ENCODE results near the gene MCC.

The MCC gene

DNA sequence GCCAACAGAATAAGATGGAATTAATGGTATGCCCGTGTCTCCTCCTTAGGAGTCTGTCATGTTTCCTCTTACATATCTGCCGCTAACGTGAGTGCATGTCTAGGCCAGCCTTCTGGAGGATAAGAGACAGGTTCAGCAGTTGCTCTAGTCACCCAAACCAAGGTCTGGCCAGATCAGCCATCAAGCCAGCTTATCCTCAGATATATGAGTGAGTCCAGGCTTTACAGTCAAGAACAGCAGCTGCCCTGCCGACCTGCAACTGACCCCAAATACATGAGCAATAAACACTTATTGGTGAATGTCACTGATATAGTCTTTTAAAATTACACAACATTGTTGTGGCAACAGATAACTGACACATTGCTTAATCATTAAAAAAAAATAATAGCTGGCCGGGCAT lies 177.0 kb downstream of the MCC start:
- H3K4me3 ChIP-seq (ENCODE audit: low read length): no peak overlapping the region
- no peaks in the 10 kb centered on the region for H3K36me3 ChIP-seq (ENCODE audit: insufficient read depth, low read depth, low read length)
- no peaks in the 10 kb centered on the region for H3K4me1 ChIP-seq (ENCODE audit: insufficient read depth, low read length)
- H3K9ac ChIP-seq (ENCODE audit: low read depth, low read length): no peak overlapping the region
- H3K27me3 ChIP-seq (ENCODE audit: insufficient read depth, low read length): no peaks in the 10 kb centered on the region
- H3K9me3 ChIP-seq (ENCODE audit: insufficient read depth, low read depth, low read length): no peaks in the 10 kb centered on the region
- no peak overlapping the region for H3K27ac ChIP-seq (ENCODE audit: low read length)

DNA sequence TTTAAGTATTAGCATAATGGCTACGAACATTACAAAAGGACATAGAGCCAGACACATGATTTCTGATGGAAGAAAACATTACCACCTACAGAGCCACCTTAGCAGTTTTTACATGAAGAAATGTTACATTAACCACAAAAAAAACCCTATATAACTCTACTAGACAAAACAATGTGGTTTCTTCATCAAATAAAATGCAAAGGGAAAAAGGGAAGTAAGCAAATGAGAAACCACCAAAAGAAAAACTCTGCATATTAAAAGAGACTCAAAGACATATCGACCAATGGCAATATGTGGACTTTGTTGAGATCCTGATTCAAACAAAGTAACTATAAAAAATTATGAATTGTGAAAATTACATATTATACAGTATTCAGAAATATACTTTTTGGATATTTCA lies 186.1 kb downstream of the MCC start:
- no peak overlapping the region for H3K27ac ChIP-seq (ENCODE audit: low read length)
- no peak overlapping the region for H3K9ac ChIP-seq (ENCODE audit: low read depth, low read length)
- H3K4me3 ChIP-seq (ENCODE audit: low read length): no peak overlapping the region
- no peaks in the 10 kb centered on the region for H3K9me3 ChIP-seq (ENCODE audit: insufficient read depth, low read depth, low read length)
- no peaks in the 10 kb centered on the region for H3K36me3 ChIP-seq (ENCODE audit: insufficient read depth, low read depth, low read length)
- no peaks in the 10 kb centered on the region for H3K27me3 ChIP-seq (ENCODE audit: insufficient read depth, low read length)
- H3K4me1 ChIP-seq (ENCODE audit: insufficient read depth, low read length): peaks cover 4% of the 10 kb centered on the region; the same call in 1 of the 2 replicates

DNA sequence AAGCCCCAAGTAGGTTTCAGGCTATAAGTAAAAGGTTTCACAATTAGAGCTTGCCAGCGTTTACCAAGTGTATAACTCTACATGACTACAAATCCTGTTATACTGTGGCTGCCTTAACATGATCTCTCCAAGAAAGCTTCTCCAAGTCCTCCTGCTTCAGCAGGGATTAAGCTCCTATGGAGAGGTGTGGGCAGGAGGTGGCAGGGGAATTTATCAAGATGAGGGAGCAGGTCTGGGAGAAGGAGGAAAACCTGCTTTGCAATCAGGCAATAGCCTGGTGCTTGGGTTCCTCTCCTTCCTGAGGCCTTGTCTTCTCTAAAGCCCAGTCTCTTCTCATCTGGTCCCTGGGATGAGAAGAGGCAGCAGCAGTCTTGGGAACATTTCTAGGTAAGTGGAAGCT lies 188.7 kb downstream of the MCC start:
- no peak overlapping the region for H3K9ac ChIP-seq (ENCODE audit: low read depth, low read length)
- H3K27ac ChIP-seq (ENCODE audit: low read length): no peak overlapping the region
- no peak overlapping the region for H3K4me3 ChIP-seq (ENCODE audit: low read length)
- peaks cover 14% of the 10 kb centered on the region; the same call in 1 of the 2 replicates for H3K4me1 ChIP-seq (ENCODE audit: insufficient read depth, low read length)
- H3K27me3 ChIP-seq (ENCODE audit: insufficient read depth, low read length): peaks cover 11% of the 10 kb centered on the region; the same call in 1 of the 2 replicates
- no peaks in the 10 kb centered on the region for H3K9me3 ChIP-seq (ENCODE audit: insufficient read depth, low read depth, low read length)
- H3K36me3 ChIP-seq (ENCODE audit: insufficient read depth, low read depth, low read length): no peaks in the 10 kb centered on the region

DNA sequence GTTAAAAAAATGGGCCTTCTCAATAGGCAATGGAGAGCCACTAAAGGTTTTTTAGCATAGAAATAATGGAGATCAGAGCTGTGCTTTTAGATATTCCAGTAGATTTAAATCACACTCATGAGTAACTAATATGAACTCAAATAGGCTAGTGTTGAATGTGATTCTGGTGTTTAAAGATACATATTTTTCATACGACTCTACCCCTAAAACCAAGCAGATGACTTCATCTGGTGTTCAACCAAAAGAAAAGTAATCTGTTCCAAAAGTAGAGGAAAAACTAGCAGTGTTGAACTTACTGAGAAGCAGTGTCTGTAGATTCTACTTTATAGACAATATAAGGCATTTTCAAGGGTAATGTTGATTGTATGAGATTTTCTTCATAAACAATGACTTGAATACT lies 191.6 kb downstream of the MCC start:
- Histone ChIP-seq H3K4me1 (ENCODE audit: insufficient read depth, low read length) (peaks cover 17% of the 10 kb centered on the region; the same call in 1 of the 2 replicates), H3K4me3 (ENCODE audit: low read length) (no peak overlapping the region), H3K9ac (ENCODE audit: low read depth, low read length) (no peak overlapping the region), H3K36me3 (ENCODE audit: insufficient read depth, low read depth, low read length) (no peaks in the 10 kb centered on the region), H3K9me3 (ENCODE audit: insufficient read depth, low read depth, low read length) (no peaks in the 10 kb centered on the region), H3K27me3 (ENCODE audit: insufficient read depth, low read length) (peaks cover 24% of the 10 kb centered on the region; the same call in 1 of the 2 replicates), H3K27ac (ENCODE audit: low read length) (no peak overlapping the region)

DNA sequence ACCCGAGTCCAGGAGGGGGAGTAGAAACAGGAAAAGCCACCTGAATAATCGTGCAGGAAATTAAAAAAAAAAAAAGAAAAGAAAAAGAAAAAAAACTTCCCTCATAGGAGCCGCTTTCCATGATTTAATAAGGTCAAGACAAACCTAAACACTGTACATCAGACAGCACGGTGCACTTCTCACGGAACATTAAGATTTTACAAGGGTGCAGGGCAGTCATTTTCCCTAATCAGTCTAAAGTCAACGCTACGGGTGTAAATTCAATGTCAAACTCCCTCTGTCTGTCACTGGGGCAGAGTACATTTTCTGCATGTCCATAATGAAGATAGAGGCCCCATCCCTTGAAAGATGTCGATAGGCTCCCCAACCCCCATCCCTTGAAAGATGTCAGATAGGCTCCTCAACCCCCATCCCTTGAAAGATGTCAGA lies 193.1 kb downstream of the MCC start:
- peaks cover 29% of the 10 kb centered on the region; the same call in 1 of the 2 replicates for H3K4me1 ChIP-seq (ENCODE audit: insufficient read depth, low read length)
- peak overlapping the region; percentile 82 for H3K4me3 ChIP-seq (ENCODE audit: low read length)
- no peaks in the 10 kb centered on the region for H3K36me3 ChIP-seq (ENCODE audit: insufficient read depth, low read depth, low read length)
- peaks cover 24% of the 10 kb centered on the region; the same call in 1 of the 2 replicates for H3K27me3 ChIP-seq (ENCODE audit: insufficient read depth, low read length)
- peak overlapping the region; percentile 82; the same call in 1 of the 2 replicates for H3K9ac ChIP-seq (ENCODE audit: low read depth, low read length)
- H3K27ac ChIP-seq (ENCODE audit: low read length): no peak overlapping the region
- H3K9me3 ChIP-seq (ENCODE audit: insufficient read depth, low read depth, low read length): no peaks in the 10 kb centered on the region

DNA sequence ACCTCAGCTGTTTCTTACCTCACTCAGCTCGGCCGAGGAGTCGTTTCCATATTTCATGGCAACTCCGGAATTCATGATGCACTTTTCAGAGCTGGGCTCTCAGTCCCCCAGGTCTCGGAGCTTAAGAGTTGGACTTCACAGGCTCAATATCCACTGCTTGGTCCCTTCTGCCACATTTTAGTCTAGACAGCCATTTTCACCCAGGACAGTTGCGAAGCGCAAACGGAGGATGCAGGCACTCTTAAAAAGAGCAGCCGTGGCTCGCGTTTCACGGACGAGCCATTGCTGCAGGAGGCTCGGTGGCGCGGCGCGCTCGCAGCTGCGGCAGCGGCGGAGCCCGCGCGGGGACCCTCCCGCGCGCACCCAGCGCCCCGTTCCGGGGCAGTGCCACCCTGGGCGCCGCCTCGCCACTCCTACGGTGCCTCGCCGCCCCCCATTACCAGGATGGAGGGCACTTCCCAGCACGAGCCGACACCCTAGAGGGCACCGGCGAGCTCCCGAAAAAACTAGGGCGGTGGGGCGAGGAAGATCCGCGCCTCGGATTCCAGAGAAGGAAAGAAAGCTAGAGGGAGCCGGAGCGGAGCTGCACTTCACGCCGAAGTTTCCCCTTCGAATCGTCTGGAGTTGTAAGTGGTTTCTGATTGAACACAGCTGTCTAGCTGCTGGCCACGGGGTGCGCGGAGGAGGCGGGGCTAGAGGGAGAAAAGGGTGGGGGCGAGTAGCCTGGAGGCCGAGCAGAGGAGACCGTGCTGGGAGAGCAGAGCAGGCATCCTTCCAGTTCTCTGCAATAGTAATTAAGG lies 193.7 kb downstream of the MCC start:
- Histone ChIP-seq H3K9me3 (ENCODE audit: insufficient read depth, low read depth, low read length) (no peaks in the 10 kb centered on the region), H3K27ac (ENCODE audit: low read length) (no peak overlapping the region), H3K4me1 (ENCODE audit: insufficient read depth, low read length) (peaks cover 36% of the 10 kb centered on the region; the same call in 1 of the 2 replicates), H3K27me3 (ENCODE audit: insufficient read depth, low read length) (peaks cover 24% of the 10 kb centered on the region; the same call in 1 of the 2 replicates), H3K4me3 (ENCODE audit: low read length) (peak overlapping the region; percentile 82), H3K36me3 (ENCODE audit: insufficient read depth, low read depth, low read length) (no peaks in the 10 kb centered on the region), H3K9ac (ENCODE audit: low read depth, low read length) (peak overlapping the region; percentile 82)

DNA sequence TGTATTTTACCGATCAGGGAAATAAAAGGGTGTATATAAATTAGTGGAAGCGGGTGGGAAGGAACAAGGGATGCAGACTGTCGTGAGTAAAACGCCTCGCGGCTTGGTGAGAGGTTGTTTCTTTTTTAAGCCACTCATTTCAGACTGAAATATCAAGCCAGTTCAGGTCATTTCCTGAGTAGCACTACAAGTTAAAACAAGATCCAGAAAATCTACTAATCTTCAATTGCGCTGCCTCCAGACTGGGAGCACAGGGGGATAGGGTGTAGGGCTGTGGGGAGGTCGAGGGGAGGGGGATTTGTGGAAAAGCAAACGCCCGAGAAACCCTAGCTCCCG lies 194.3 kb downstream of the MCC start:
- peak overlapping the region; percentile 82 for H3K9ac ChIP-seq (ENCODE audit: low read depth, low read length)

DNA sequence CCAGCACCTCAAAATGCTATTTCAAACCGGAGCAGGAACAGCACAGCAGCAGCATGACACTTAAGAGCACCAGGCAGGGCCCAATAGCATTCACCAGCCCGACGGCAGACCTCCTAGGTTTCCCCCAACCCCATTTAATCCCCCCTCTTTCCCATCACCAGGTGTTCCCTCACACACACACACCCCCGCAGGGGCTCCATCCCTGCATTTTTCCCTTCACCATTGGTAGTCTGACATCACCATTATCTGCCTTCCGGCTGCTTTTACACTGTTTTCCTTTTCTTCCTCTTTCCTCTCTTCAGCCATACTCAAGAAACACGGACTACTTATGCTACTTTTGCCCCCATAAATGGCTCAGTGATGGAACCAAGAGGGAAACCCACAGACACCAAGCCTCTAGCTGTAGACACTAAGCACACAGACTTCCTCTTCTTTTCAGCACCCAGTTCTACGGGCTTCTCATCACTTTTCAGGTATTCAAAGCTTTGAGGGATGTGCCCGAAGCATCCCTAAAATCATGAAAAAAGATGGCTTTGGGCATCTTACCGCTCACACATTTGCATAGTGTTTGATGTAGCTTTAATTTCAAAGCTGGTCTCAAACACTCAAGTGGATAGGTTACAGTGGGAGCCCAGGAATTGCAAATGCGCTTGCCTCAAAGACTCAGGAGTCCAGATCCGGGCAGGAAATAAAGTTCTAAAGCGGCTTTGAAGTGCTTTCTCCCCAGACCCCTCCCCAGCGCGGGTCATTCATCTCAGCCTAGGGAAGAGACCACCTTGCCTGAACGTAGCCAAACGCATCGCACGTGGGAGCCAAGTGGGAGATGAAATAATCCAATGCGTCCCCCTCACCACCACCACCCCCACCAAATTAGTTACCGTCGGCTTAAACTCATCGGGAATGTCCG lies 194.9 kb downstream of the MCC start:
- peak overlapping the region; percentile 82 for H3K9ac ChIP-seq (ENCODE audit: low read depth, low read length)
- peaks cover 24% of the 10 kb centered on the region; the same call in 1 of the 2 replicates for H3K27me3 ChIP-seq (ENCODE audit: insufficient read depth, low read length)
- no peaks in the 10 kb centered on the region for H3K9me3 ChIP-seq (ENCODE audit: insufficient read depth, low read depth, low read length)
- H3K4me3 ChIP-seq (ENCODE audit: low read length): peak overlapping the region; percentile 82
- no peak overlapping the region for H3K27ac ChIP-seq (ENCODE audit: low read length)
- peaks cover 37% of the 10 kb centered on the region; the same call in 1 of the 2 replicates for H3K4me1 ChIP-seq (ENCODE audit: insufficient read depth, low read length)
- no peaks in the 10 kb centered on the region for H3K36me3 ChIP-seq (ENCODE audit: insufficient read depth, low read depth, low read length)

More for the DNA sequence above, 194.3 kb downstream of the MCC start:
- H3K4me1 ChIP-seq (ENCODE audit: insufficient read depth, low read length): peaks cover 37% of the 10 kb centered on the region; the same call in 1 of the 2 replicates
- H3K9me3 ChIP-seq (ENCODE audit: insufficient read depth, low read depth, low read length): no peaks in the 10 kb centered on the region
- no peak overlapping the region for H3K27ac ChIP-seq (ENCODE audit: low read length)
- no peaks in the 10 kb centered on the region for H3K36me3 ChIP-seq (ENCODE audit: insufficient read depth, low read depth, low read length)
- H3K4me3 ChIP-seq (ENCODE audit: low read length): peak overlapping the region; percentile 82
- peaks cover 24% of the 10 kb centered on the region; the same call in 1 of the 2 replicates for H3K27me3 ChIP-seq (ENCODE audit: insufficient read depth, low read length)

DNA sequence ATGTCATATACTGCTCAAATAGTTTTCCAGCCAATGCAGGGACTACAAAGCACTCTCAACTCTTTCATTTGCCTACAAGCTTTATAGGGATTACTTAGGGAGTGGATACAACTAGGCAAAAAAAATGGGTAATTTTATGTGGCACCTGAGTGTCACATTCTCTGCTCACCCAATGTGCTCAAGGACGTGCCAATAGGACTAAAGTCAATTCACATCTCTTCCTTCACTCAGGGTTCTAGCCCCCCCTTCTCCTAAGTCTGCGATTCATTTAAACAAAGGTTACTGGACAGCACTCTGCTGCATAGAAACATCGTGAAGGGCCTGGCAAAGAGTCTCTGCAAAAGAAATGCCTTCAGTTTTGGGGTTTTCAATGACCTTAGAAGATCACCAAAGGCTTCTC lies 195.8 kb downstream of the MCC start:
- H3K4me3 ChIP-seq (ENCODE audit: low read length): peak overlapping the region; percentile 82
- peak overlapping the region; percentile 50; the same call in 1 of the 2 replicates for H3K9ac ChIP-seq (ENCODE audit: low read depth, low read length)
- H3K36me3 ChIP-seq (ENCODE audit: insufficient read depth, low read depth, low read length): no peaks in the 10 kb centered on the region
- H3K4me1 ChIP-seq (ENCODE audit: insufficient read depth, low read length): peaks cover 37% of the 10 kb centered on the region; the same call in 1 of the 2 replicates
- H3K27me3 ChIP-seq (ENCODE audit: insufficient read depth, low read length): peaks cover 24% of the 10 kb centered on the region; the same call in 1 of the 2 replicates
- H3K9me3 ChIP-seq (ENCODE audit: insufficient read depth, low read depth, low read length): no peaks in the 10 kb centered on the region
- no peak overlapping the region for H3K27ac ChIP-seq (ENCODE audit: low read length)

DNA sequence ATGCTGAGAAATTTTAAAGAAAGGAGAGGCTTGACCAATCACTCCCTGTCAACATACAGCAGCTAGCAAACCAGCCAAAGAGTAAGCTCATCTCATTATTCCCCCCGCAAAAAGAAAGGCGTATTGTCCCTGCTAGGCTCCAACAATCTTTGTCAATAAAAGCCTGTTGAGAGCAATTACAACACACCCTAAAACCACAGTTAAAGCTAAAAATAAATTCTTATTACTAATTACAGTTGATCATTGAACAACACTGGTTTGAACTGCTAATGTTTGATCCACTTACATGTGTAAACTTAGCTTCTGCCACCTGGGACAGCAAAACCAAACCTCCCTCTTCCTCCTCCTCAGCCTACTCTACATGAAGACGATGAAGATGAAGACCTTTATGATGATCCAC lies 204.7 kb downstream of the MCC start:
- no peak overlapping the region for H3K4me3 ChIP-seq (ENCODE audit: low read length)
- H3K9me3 ChIP-seq (ENCODE audit: insufficient read depth, low read depth, low read length): no peaks in the 10 kb centered on the region
- no peaks in the 10 kb centered on the region for H3K27me3 ChIP-seq (ENCODE audit: insufficient read depth, low read length)
- no peak overlapping the region for H3K9ac ChIP-seq (ENCODE audit: low read depth, low read length)
- peaks cover 17% of the 10 kb centered on the region; the same call in 1 of the 2 replicates for H3K4me1 ChIP-seq (ENCODE audit: insufficient read depth, low read length)
- no peaks in the 10 kb centered on the region for H3K36me3 ChIP-seq (ENCODE audit: insufficient read depth, low read depth, low read length)
- H3K27ac ChIP-seq (ENCODE audit: low read length): no peak overlapping the region

DNA sequence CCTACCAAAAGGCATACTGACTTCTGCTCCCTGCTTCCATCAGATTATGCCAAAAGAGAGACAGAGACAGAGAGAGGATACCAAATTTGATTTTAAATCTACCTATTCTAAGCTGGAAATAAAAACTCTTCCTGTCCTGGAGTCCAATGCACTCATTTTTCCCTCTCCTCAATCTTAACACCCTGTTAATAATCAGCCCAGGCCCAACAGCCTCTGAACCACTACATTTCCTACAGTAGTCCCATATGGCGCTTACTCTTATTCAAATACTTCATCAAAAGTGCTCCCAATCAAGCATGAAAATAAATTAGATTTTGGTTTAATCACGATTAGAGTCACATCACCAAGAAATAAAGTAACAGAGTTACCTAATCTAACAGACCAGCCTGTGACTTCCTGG lies 205.8 kb downstream of the MCC start:
- Histone ChIP-seq H3K27ac (ENCODE audit: low read length) (no peak overlapping the region), H3K9ac (ENCODE audit: low read depth, low read length) (no peak overlapping the region), H3K9me3 (ENCODE audit: insufficient read depth, low read depth, low read length) (no peaks in the 10 kb centered on the region), H3K4me1 (ENCODE audit: insufficient read depth, low read length) (peaks cover 17% of the 10 kb centered on the region; the same call in 1 of the 2 replicates), H3K36me3 (ENCODE audit: insufficient read depth, low read depth, low read length) (no peaks in the 10 kb centered on the region), H3K27me3 (ENCODE audit: insufficient read depth, low read length) (no peaks in the 10 kb centered on the region), H3K4me3 (ENCODE audit: low read length) (no peak overlapping the region)
